HG03575 (cell line): ENCODE measurements around the gene ADCYAP1R1.

ENCODE experiments used
- ATAC-seq: cut with Tn5 transposase; IDR thresholded peaks from one replicate; pipeline ENCODE4 v1.9.1; 2021; ENCODE audit not compliant: unreplicated experiment, insufficient number of reproducible peaks, low FRiP score; ENCODE audit errors: extremely low read depth

ADCYAP1R1 gene

GRCh38 chr7:31051598-31052486 lies at the start of gene ADCYAP1R1:
TSS of gene ADCYAP1R1 (plus strand) at chr7:31052308. CDS start at chr7:31063265, 10,957 bp downstream.
- no peak for ATAC-seq

- ATAC-seq = no peak
Measured at GRCh38 chr7:31003097-31003496, 49.0 kb upstream of the ADCYAP1R1 start.

- no peak for ATAC-seq
Measured at GRCh38 chr7:31003721-31004120, 48.4 kb upstream of the ADCYAP1R1 start.

- ATAC-seq = no peak
Measured at GRCh38 chr7:31004393-31004792, 47.7 kb upstream of the ADCYAP1R1 start.

- ATAC-seq = no peak
Measured at GRCh38 chr7:31006857-31007256, 45.3 kb upstream of the ADCYAP1R1 start.

- no peak for ATAC-seq
Measured at GRCh38 chr7:31007634-31008033, 44.5 kb upstream of the ADCYAP1R1 start.

- no peak for ATAC-seq
Measured at GRCh38 chr7:31014826-31015225, 37.3 kb upstream of the ADCYAP1R1 start.

- ATAC-seq = no peak
Measured at GRCh38 chr7:31017032-31017675, 35.0 kb upstream of the ADCYAP1R1 start.

- no peak for ATAC-seq
Measured at GRCh38 chr7:31017721-31018120, 34.4 kb upstream of the ADCYAP1R1 start.

GRCh38 chr7:31019509-31019908 lies 32.6 kb upstream of the ADCYAP1R1 start:
- no peak for ATAC-seq

GRCh38 chr7:31020161-31020560 lies 31.9 kb upstream of the ADCYAP1R1 start:
- ATAC-seq = no peak

GRCh38 chr7:31020652-31021051 lies 31.5 kb upstream of the ADCYAP1R1 start:
- ATAC-seq = no peak

GRCh38 chr7:31022117-31022516 lies 30.0 kb upstream of the ADCYAP1R1 start:
- no peak for ATAC-seq

GRCh38 chr7:31022726-31023125 lies 29.4 kb upstream of the ADCYAP1R1 start:
- ATAC-seq = no peak

- no peak for ATAC-seq
Measured at GRCh38 chr7:31023877-31024276, 28.2 kb upstream of the ADCYAP1R1 start.

- ATAC-seq = no peak
Measured at GRCh38 chr7:31027161-31027965, 24.7 kb upstream of the ADCYAP1R1 start.

GRCh38 chr7:31028006-31028405 lies 24.1 kb upstream of the ADCYAP1R1 start:
- ATAC-seq = no peak

- no peak for ATAC-seq
Measured at GRCh38 chr7:31028417-31028992, 23.6 kb upstream of the ADCYAP1R1 start.
